Caco-2 (cell line): ENCODE results near the gene ADAMTS13. TPM values are rescaled to one million over a fixed set of nuclear protein-coding genes. Genes with fewer than 3 reads are reported as not detected.

Source experiments
- BruUV-seq: library from RNA; stranded (reverse); fragments of 400-500 nt; replicated peaks from 2 replicates; lab custom pipeline; 2021; lab: Mats Ljungman, UMichigan
- CTCF ChIA-PET: fragments of 300-600 bp; sonication (Branson Sonifier 250); formaldehyde crosslinking; loops from one replicate; lab custom pipeline; 2022; ENCODE audit warnings: antibody characterized with exemption; lab: Charles Lee
- POLR2A ChIA-PET: fragments of 300-600 bp; sonication (Branson Sonifier 250); formaldehyde crosslinking; loops from one replicate; lab custom pipeline; 2022; ENCODE audit warnings: antibody characterized with exemption; lab: Charles Lee
- DNase-seq, 2 experiments: peaks; one replicate each; pipeline versions ENCODE4 v3.0.0 to v3.0.0-alpha.2; 2020 to 2022
- H3K27me3 ChIP-seq: replicated peaks from 2 replicates; pipeline ENCODE4 v1.6.0; 2011; ENCODE audit warnings: low read length; ENCODE audit not compliant: control insufficient read depth, insufficient read depth
- H3K36me3 ChIP-seq: 2 replicates; pipeline ENCODE4 v1.5.1; 2011; ENCODE audit warnings: low read length; ENCODE audit not compliant: control insufficient read depth, insufficient read depth
- H3K4me1 ChIP-seq: fragments of 250-450 bp; sonication (Bioruptor Pico); 2 replicates; pipeline ENCODE4 v1.5.1; 2020; ENCODE audit warnings: mild to moderate bottlenecking
- H3K4me3 ChIP-seq: 2 replicates; pipeline ENCODE4 v1.5.1; 2011; ENCODE audit warnings: low read depth, mild to moderate bottlenecking, control low read depth, low read length
- H3K9me3 ChIP-seq: fragments of 250-450 bp; sonication (Bioruptor Pico); 2 replicates; pipeline ENCODE4 v1.5.1; 2020; ENCODE audit warnings: mild to moderate bottlenecking, moderate library complexity
- H3K27ac Mint-ChIP-seq: one replicate; pipeline ENCODE4 v1.8.0; 2022; ENCODE audit warnings: mixed read lengths; ENCODE audit not compliant: unreplicated experiment
- H3K27me3 Mint-ChIP-seq: one replicate; pipeline ENCODE4 v1.8.0; 2022; ENCODE audit warnings: mixed read lengths; ENCODE audit not compliant: insufficient read depth, unreplicated experiment
- H3K36me3 Mint-ChIP-seq: one replicate; pipeline ENCODE4 v1.8.0; 2022; ENCODE audit warnings: mild to moderate bottlenecking, mixed read lengths; ENCODE audit not compliant: insufficient read depth, unreplicated experiment
- H3K4me1 Mint-ChIP-seq: one replicate; pipeline ENCODE4 v1.8.0; 2022; ENCODE audit warnings: low read depth, mixed read lengths; ENCODE audit not compliant: unreplicated experiment
- H3K4me3 Mint-ChIP-seq: one replicate; pipeline ENCODE4 v1.8.0; 2022; ENCODE audit warnings: mild to moderate bottlenecking, moderate library complexity, mixed read lengths; ENCODE audit not compliant: unreplicated experiment
- H3K9me3 Mint-ChIP-seq: one replicate; pipeline ENCODE4 v1.8.0; 2022; ENCODE audit warnings: mixed read lengths; ENCODE audit not compliant: unreplicated experiment
- CTCF ChIP-seq, 2 experiments: fragments of 200-600 bp in 1 of 2; IDR thresholded peaks; 1 replicate in 1 of 2; 2 replicates in 1 of 2; pipeline versions ENCODE4 v1.5.1 to v1.8.0; 2011 to 2022; ENCODE audit warnings: antibody characterized with exemption in 1 of 2, control low read depth in 1 of 2, inconsistent platforms in 1 of 2, low read depth in 1 of 2, low read length in 1 of 2, mild to moderate bottlenecking in 1 of 2, moderate library complexity in 1 of 2; ENCODE audit not compliant: insufficient read depth in 1 of 2, severe bottlenecking in 1 of 2, unreplicated experiment in 1 of 2
- intact Hi-C: fragments of 100-400 bp; cut with micrococcal nuclease; formaldehyde crosslinking; loops from one replicate; pipeline ENCODE4 v1.10.0; 2022; ENCODE audit not compliant: unreplicated experiment
- total RNA-seq: library from RNA; stranded (reverse); gene quantifications from 2 replicates; pipeline ENCODE4 v1.2.3, GENCODE V29; 2022

Gene ADAMTS13
- total RNA-seq, 1 experiment from 2014 or later, result 6.2 TPM

- peaks cover 6% of the 10 kb centered on the region for H3K4me1 Mint-ChIP-seq
- no peaks in the 10 kb centered on the region for H3K36me3 Mint-ChIP-seq
- H3K4me3 ChIP-seq, result no peak overlapping the region
- DNase-seq, result no peak
- BruUV-seq, result no TSS peak
- H3K27me3 Mint-ChIP-seq, result no peaks in the 10 kb centered on the region
- no peak overlapping the region for H3K4me3 Mint-ChIP-seq
- POLR2A ChIA-PET, result no interaction called here
- H3K27ac Mint-ChIP-seq, result no peak overlapping the region
- H3K27me3 ChIP-seq, result no peaks in the 10 kb centered on the region
- no peaks in the 10 kb centered on the region for H3K9me3 Mint-ChIP-seq
- CTCF ChIA-PET, result no interaction called here
- H3K9me3 ChIP-seq, result no peaks in the 10 kb centered on the region
- no peak for TF ChIP-seq CTCF (IDR thresholded peaks at IDR 0.05; ENCODE audit: insufficient read depth in 1 of 2, low read depth in 1 of 2, low read length in 1 of 2, severe bottlenecking in 1 of 2, unreplicated experiment in 1 of 2)
- intact Hi-C loops, result no loop called here
- 0 out of 2 replicates have a peak, but pooled peaks cover 7% of the 10 kb centered on the region for H3K4me1 ChIP-seq
- H3K36me3 ChIP-seq, result no peaks in the 10 kb centered on the region
Measured at GRCh38 chr9:133476036-133476931, 54.1 kb downstream of the ADAMTS13 start.

DNA sequence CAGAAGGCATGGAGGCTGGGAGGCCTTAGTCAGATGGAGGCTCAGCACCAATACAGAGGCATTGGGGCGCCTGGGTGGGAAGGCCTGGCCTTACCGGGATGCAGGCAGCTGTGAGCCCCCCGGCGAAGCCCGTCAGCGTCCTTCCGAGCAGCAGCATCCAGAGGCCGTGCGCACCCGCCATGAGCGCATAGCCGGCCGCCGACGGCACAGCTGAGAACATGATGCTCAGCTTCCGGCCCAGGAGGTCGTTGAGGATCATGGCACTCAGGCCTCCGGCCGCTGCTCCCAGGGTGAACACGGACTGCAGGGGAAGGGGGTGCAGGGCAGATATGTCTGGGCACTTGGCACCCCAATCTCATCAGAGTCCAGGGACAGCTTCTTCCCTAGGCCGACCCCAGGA is 54.8 kb downstream of the ADAMTS13 start:
- no peaks in the 10 kb centered on the region for H3K27me3 Mint-ChIP-seq
- H3K27ac Mint-ChIP-seq, result no peak overlapping the region
- H3K4me3 Mint-ChIP-seq, result no peak overlapping the region
- no peaks in the 10 kb centered on the region for H3K36me3 ChIP-seq
- intact Hi-C loops, result no loop called here
- no peak for TF ChIP-seq CTCF (IDR thresholded peaks at IDR 0.05; ENCODE audit: insufficient read depth in 1 of 2, low read depth in 1 of 2, low read length in 1 of 2, severe bottlenecking in 1 of 2, unreplicated experiment in 1 of 2)
- no peaks in the 10 kb centered on the region for H3K36me3 Mint-ChIP-seq
- no peaks in the 10 kb centered on the region for H3K9me3 Mint-ChIP-seq
- no peak overlapping the region for H3K4me3 ChIP-seq
- ChIA-PET CTCF (no interaction called here), POLR2A (no interaction called here)
- peaks cover 6% of the 10 kb centered on the region for H3K4me1 Mint-ChIP-seq
- H3K4me1 ChIP-seq, result 0 out of 2 replicates have a peak, but pooled peaks cover 7% of the 10 kb centered on the region
- no peaks in the 10 kb centered on the region for H3K9me3 ChIP-seq
- BruUV-seq, result no TSS peak
- H3K27me3 ChIP-seq, result no peaks in the 10 kb centered on the region
- DNase-seq, result no peak

GRCh38 chr9:133477461-133477860 is 55.3 kb downstream of the ADAMTS13 start:
- H3K27me3 ChIP-seq, result no peaks in the 10 kb centered on the region
- CTCF ChIA-PET, result interaction anchor here (2.6 kb wide), 1 partner anchor 17 kb away, joined by 12 read pairs; the partner anchor contains the start of gene CACFD1
- BruUV-seq, result TSS peak; percentile 50
- no peak overlapping the region for H3K4me3 ChIP-seq
- no peaks in the 10 kb centered on the region for H3K9me3 ChIP-seq
- Mint-ChIP-seq H3K27ac (no peak overlapping the region), H3K27me3 (no peaks in the 10 kb centered on the region), H3K4me1 (peaks cover 6% of the 10 kb centered on the region), H3K36me3 (no peaks in the 10 kb centered on the region), H3K4me3 (peak overlapping the region; percentile 22), H3K9me3 (no peaks in the 10 kb centered on the region)
- H3K36me3 ChIP-seq, result no peaks in the 10 kb centered on the region
- no peak for DNase-seq
- TF ChIP-seq CTCF (IDR thresholded peaks at IDR 0.05; ENCODE audit: insufficient read depth in 1 of 2, low read depth in 1 of 2, low read length in 1 of 2, severe bottlenecking in 1 of 2, unreplicated experiment in 1 of 2), result no peak
- POLR2A ChIA-PET, result no interaction called here
- H3K4me1 ChIP-seq, result 0 out of 2 replicates have a peak, but pooled peaks cover 7% of the 10 kb centered on the region
- intact Hi-C loops, result no loop called here
